Germinal center (tissue), 1 donor: ENCODE results near the gene INSRR.

Experiments
- DNase-seq: peaks from one replicate; pipeline ENCODE4 v3.0.0; 2012; ENCODE audit warnings: mixed read lengths, low spot score

Gene INSRR

GRCh38 chr1:156848461-156849150 is 10.3 kb downstream of the INSRR start:
- no peak for DNase-seq

DNA sequence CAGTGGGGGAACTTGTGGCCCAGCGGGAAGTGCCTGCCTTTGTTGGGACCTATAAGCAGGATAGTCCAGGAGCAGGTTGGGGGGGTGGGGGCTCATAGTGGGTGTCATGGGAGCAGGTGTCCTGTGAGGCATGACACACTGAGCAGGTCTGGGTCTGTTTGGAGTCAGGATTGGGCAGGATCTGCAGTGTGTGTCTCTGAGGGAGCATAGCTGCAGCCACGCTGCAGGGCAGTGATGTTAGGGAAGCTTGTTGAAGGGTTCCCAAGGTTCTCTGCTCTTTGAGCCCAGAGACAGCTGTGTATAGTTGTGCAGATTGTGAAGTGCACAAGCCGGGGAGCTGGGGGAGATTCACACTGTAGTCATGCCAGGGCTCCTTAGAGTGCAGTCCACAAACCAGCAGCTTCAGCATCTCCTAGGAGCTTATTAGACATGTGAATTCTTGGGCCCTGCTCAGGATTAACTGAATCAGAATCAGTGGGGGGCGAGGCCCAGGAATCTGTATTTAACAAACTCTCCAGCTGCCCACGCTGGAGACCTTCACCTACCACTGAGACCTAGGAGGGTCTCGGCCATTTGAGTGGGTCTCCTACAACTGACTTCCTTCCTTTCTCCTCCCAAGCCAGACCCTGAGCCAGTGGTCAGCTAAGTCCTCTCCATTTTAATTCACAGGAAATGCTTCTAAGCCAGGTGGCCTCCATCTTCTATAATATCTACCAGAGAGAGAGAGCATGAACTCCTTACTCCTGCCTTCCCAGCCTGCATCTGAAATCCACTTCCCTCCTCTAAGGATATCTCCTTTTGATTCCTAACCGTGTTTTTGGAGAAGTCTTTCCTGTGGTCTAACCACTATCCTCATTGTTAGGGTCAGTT is 11.1 kb downstream of the INSRR start:
- DNase-seq = no peak

DNA sequence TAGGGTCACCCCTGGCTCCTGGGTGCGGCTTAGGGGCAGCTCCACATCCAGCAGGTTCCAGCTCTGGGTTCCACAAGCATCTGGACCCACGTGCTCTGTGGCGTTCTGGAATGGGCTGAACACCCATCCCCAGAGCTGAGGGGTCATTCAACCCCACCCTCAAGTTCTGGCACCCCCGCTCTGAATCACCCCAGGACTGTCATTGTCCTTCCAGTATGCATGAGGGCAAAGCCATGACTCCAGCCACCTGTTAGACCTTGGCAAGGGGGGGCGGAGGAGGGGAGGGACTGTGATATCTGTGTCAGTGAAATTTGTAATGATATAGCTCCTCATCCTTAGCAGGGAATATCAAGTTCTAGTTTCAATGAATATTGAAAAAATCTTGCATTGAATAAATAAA is 12.3 kb downstream of the INSRR start:
- no peak for DNase-seq

- no peak for DNase-seq
These were observed 12.9 kb downstream of the INSRR start for GRCh38 chr1:156845953-156846545.

- peak; percentile 60 for DNase-seq
These were observed 13.6 kb downstream of the INSRR start for GRCh38 chr1:156845055-156845952.

DNA sequence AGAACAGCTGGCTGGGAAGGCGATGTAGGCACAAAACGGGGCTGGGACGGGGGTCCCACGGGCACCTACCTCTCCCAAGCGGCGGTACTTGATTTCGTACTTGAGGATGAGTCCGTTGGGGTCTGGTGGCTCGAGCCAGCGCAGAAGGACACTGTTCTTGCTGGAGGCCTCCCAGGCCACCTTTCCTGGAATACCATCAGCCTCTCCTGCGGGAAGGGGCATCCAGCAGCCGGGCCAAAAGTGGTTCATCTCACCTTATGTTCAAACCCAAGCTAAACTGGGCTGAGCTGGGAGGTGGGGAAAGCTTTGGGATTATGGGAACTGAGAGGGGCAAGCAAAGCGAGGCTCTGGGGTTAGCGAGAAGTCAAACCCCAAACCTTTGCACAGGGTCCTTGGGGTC is 14.3 kb downstream of the INSRR start:
- DNase-seq = no peak

GRCh38 chr1:156844102-156844501 is 14.8 kb downstream of the INSRR start:
- DNase-seq = no peak

DNA sequence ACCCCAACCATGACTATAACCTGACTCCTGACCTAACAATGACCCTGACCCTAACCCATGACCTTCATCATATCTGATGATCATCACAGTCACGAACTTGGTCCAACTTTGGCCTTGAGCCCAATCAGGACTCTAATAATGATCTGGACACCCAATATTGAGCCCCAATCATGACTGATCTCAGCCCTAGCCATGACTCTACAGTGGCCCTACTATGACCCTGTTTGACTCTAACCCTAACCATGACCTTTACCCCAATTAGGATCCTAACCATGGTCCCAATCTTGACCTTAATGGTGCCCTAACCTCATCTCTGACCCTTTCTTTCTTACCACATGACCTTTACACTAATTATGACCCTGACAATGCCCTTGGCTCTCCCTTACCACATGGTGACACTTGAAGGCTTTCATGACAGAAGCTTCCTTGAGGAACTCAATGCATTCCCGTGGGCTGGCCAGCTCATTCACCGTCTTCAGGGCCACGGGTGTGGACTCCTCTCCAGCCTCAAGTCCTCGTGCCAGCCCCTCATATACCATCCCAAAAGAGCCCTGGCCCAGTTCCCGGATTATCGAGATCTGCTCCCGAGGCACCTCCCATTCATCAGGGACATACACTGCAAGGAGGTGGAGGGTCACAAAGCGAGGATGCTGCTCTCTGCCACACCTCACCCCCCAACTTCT is 16.2 kb downstream of the INSRR start:
- DNase-seq = no peak

DNA sequence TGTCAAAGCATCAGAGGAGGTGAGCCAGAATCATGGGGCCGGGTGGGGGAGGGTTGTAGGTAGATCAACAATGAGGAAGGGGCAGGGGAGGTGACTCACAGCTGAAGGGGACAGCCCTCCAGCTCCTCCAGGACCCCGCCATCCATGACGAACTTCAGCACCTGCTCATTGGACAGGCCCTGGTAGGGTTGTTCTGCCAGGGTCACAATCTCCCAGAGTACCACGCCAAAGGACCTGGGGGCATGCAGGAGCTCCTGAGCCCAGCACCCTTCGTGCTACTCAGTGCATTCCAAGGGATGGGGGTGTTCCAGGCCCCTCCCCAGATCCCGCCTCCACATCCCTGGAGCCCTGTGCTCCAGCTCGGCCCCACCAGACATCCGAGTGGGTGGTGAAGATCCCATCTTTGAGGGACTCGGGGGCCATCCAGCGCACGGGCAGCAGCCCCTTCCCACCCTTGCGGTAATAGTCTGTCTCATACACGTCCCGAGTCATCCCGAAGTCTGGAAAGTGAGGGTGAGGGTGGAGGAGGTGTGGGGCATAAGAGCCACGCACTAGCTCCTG is 17.5 kb downstream of the INSRR start:
- DNase-seq = no peak

- DNase-seq = no peak
These were observed 18.0 kb downstream of the INSRR start for GRCh38 chr1:156840898-156841279.

- no peak for DNase-seq
These were observed 18.6 kb downstream of the INSRR start for GRCh38 chr1:156840186-156840897.

DNA sequence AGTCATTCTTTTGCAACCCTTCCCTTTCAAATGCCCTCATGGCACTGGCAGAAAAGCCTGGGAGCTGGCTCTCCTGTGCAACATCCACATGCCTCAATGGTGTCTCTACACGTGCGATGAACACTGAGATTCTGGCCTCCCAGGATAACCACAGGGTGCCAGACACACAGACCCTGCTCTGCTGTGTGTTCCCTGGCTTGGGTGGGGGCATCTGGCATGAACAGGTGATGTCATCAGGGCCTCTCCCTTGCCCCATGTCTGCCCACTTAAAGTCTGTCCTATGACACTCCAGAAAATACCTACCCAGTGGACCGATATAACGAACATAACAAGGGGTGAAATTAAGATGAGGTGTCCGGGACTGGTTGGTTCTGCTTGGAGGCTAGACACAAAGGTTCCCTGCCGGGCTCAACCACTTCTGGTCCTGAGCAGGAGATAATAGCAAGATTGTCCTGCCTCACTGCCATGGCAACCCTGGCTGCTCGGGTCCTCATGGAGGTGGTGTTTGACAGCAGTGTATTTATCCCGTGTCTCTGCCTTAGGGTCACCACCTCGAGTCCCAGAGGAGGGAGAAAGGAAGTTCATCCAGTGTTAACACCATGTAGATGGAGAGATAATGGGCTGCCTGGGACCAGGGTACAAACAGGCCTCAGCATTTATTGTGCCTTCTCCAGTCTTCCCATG is 19.3 kb downstream of the INSRR start:
- no peak for DNase-seq

GRCh38 chr1:156838972-156839371 is 19.9 kb downstream of the INSRR start:
- DNase-seq = peak; percentile 67

GRCh38 chr1:156836892-156837291 is 22.0 kb downstream of the INSRR start:
- DNase-seq = no peak

DNA sequence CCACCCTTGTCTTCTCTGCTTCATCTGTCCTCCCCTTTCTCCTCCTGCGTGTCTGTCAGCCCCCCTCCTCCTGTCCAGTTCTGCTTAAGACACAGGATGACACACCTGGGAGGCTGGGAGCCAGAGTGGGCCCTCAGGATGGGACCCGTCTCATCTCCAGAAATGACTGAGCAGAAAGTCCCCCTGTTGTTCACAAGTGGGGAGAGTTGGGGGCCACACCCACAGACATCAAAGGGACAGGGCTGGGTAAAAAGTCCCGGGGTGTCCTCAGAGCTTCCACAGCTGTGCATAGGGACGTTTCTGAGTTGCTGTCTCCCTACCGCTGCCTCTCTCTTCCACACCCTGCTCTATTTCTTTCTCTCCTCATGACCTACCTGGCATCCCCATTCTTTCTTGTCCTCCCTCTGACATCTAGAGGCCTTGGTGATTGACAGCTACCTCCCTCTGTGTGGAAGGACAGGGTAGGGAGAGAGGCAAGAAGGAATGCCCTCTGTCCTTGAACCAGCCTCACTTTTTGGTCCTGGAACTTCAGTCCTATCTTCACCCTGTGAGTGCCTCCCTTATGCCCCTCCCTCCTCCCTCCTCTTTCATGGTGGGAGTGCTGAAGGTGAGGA is 22.8 kb downstream of the INSRR start:
- DNase-seq = no peak

- DNase-seq = no peak
These were observed 24.6 kb downstream of the INSRR start for GRCh38 chr1:156834322-156834721.

GRCh38 chr1:156833603-156834002 is 25.3 kb downstream of the INSRR start:
- DNase-seq = no peak

DNA sequence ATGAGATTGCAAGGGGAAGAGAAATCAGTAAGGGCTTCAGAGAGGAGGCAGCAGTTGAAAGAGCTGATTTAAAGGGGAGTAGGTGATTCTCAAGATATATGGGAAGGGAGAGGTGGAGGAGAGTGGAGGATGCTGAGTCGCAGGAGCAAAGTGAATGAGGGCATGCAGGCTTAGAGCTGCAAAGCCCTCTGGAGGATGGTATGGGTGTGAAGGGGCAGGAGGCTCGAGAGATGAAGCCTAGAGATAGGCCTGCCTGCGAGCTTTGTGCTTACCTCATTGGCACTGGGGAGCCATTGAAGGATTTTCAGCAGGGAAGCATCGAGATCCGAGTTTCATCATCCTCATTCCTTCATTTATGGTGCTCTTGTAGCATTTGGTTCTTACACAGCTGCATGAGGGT is 26.5 kb downstream of the INSRR start:
- no peak for DNase-seq

DNA sequence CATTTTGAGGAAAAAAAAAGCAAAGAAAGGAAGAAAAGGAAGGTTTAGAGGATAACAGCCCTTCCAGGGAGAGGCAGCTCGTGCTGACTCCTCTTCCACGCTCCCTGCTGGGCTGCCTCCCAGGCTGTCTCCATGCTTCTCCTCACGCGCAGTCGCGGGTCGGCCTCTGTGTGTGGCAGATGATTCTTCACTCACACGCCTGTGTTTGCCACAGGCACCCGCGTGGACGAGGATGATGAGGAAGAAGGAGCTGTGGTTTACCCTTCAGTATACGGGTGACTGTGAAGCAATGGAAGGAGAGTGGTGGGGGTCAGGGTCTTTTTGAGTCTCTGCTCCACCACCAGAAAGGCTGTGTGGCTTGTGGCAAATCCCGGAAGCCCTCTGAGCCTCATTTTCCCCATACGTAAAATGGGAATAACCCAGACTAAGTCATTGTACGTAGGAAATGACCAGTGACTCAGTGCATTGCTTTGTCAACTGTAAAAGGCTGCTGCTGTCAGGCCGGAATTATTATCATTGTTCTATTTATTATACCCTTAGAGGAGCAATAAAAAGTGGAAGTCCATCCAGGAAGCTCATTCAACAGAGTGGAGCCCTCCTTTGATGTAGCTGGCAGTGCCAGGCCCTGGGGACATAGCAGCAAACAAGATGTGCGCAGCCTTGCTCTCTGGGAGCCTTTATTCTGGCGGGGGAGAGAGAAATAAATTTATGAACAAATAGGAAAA is 30.4 kb downstream of the INSRR start:
- DNase-seq = no peak
